ENCODE measurements around the gene ORMDL2.
"Not testable (repeated sequence)": the region's sequence is repeated elsewhere in the genome, so short reads cannot be mapped to it uniquely, and the experiment has no call there.

GRCh38 chr12:55834400-55834799 lies 16.6 kb downstream of the ORMDL2 start:
- not testable (repeated sequence) for TF ChIP-seq CTCF (IDR thresholded peaks at IDR 0.05; ENCODE audit: poor library complexity, severe bottlenecking); EP300 (conservative IDR thresholded peaks at IDR 0.05; ENCODE audit: poor library complexity, severe bottlenecking); RAD21 (conservative IDR thresholded peaks at IDR 0.05); TAF1 (IDR thresholded peaks at IDR 0.05; ENCODE audit: low read depth); EZH2 (IDR thresholded peaks at IDR 0.05; ENCODE audit: borderline replicate concordance, insufficient read depth, low read length, poor library complexity, severe bottlenecking); POLR2AphosphoS5 (IDR thresholded peaks at IDR 0.05)
